HFF-Myc (cell line): ENCODE results near the gene RNGTT.
"Not testable (repeated sequence)": the region's sequence is repeated elsewhere in the genome, so short reads cannot be mapped to it uniquely, and the experiment has no call there.

ENCODE experiments used
- DNase-seq: peaks from one replicate; pipeline ENCODE4 v3.0.0-alpha.2; 2011; ENCODE audit warnings: low read depth; ENCODE audit errors: extremely low read depth
- H3K4me3 ChIP-seq: replicated peaks from 2 replicates; pipeline ENCODE4 v1.5.1; 2011; ENCODE audit warnings: low read depth, mild to moderate bottlenecking, control low read depth, low read length
- TF ChIP-seq, protein P1 (sequence below): IDR thresholded peaks from 2 replicates; pipeline ENCODE4 v1.5.1; 2012; ENCODE audit warnings: mild to moderate bottlenecking, low read depth, low read length, control low read depth; ENCODE audit errors: missing control alignments

The RNGTT gene

DNA sequence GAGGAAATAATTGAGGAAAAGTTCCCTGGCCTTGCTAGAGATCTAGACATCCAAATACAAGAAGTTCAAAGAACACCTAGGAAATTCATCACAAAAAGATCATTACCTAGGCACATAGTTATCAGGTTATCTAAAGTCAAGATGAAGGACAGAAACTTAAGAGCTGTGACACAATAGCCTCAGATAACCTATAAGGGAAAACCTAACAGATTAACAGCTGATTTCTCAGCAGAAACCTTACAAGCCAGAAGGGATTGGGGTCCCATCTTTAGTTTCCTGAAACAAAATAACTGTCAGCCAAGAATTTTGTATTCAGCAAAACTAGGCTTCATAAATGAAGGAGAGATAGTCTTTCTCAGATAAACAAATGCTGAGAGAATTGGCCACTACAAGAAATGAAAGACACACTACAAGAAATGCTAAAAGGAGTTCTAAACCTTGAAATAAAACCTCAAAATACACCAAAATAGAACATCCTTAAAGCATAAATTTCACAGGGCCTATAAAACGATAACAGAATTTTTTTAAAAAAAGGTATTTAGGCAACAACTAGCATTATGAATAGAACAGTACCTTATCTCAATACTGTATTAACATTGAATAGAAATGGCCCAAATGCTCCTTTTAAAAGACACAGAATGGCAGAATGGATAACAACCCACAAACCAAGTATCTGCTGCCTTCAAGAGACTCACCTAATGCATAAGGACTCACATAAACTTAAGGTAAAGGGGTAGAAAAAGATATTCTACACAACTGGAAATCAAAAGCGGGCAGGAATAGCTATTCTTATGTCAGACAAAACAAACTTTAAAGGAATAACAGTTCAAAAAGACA is 9.7 kb downstream of the RNGTT start:
- H3K4me3 ChIP-seq, result no peak overlapping the region
- no peak for DNase-seq
- TF ChIP-seq, protein P1, sequence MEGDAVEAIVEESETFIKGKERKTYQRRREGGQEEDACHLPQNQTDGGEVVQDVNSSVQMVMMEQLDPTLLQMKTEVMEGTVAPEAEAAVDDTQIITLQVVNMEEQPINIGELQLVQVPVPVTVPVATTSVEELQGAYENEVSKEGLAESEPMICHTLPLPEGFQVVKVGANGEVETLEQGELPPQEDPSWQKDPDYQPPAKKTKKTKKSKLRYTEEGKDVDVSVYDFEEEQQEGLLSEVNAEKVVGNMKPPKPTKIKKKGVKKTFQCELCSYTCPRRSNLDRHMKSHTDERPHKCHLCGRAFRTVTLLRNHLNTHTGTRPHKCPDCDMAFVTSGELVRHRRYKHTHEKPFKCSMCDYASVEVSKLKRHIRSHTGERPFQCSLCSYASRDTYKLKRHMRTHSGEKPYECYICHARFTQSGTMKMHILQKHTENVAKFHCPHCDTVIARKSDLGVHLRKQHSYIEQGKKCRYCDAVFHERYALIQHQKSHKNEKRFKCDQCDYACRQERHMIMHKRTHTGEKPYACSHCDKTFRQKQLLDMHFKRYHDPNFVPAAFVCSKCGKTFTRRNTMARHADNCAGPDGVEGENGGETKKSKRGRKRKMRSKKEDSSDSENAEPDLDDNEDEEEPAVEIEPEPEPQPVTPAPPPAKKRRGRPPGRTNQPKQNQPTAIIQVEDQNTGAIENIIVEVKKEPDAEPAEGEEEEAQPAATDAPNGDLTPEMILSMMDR, result no peak

DNA sequence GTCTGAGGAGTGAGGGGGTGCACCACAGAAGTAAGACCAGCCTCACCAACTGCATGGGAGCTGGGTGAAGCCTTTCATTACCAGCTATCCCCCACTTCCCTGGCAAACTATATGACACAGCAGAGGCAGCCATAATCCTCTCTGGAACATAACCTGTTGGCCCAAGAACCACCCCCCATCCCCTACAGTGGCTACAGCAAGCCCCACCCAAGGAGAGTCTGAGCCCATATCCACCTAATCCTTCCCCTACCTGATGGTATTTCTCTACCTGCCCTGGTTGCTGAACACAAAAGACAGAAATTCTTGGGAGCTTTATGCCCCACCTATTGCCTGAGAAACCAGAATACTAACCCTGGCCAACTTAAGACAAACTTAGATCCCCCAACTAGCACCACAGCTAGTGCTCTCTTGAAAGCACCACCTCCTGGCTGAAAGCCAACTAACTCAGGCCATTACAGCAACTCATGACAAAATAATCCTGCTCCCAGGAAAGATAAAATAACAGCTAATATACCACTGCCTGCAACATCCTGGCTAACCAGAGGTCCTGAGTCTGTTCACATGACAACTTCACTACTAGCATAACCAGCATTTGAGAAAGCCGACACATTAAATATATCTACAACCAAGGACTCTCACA is 11.2 kb downstream of the RNGTT start:
- H3K4me3 ChIP-seq, result no peak overlapping the region
- TF ChIP-seq, protein P1, result no peak
- peak; percentile 12 for DNase-seq

DNA sequence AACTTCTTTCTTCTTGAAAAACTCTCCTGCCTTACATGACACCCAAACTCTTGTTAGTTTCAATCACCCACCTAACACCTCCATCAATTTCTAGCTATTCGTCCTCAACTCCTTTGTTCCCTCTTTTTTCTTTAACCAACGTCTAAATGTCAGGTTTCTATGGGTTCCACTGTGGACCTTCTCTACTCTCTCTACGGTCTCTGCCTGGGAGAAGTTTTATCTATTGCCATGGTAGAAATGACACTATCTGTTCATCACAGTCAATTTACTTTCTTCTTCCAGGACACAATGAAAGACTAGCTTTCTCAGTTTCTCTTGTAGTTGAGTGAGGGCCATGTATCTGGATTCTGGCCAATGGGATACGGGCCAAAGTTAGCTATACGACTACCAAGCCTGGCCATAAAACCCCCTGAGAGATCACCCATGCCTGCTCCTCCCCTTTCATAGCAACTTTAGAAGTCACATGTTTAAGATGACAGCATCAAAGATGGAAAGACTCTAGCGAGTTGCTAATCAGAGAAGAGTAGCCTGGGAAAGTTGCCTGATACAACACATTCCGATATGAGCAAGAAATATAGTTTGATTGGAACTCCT is 17.9 kb downstream of the RNGTT start:
- H3K4me3 ChIP-seq, result no peak overlapping the region
- DNase-seq, result no peak
- TF ChIP-seq, protein P1, result no peak

DNA sequence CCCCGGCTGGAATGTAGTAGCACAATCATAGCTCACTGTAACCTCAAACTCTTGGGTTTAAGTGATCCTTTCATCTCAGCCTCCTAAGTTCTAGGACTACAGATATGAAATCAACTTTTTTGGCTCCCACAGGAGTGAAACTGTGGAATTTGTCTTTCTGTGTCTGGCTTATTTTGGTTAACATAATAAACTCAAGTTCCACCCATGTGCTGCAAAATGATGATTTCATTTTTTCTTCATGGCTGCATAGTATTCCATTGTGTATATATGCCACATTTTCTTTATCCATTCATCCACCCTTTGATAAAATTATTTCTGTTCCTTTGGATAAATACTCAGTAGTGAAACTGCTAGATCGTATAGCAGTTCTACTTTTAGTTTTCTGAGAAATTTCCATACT is 29.9 kb downstream of the RNGTT start:
- TF ChIP-seq, protein P1, result no peak
- no peak overlapping the region for H3K4me3 ChIP-seq
- no peak for DNase-seq

DNA sequence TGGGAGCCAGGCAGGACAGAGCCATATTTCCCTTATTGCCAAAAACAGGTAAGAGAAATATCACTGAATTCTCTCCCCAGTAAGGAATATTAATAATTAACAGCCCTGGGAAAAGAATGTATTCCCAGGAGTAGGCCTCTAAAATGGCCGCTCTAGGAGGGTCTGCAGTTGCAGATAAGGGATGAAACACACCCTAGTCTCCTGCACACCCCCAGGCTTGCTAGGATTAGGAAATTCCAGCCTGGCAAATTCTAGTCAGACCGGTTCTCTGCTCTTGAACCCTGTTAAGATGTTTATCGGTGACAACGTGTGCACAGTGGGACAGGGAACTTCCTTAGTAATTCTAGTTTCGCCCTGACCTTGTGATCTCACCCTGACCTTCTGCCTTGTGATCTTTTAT is 31.4 kb downstream of the RNGTT start:
- not testable (repeated sequence) for DNase-seq, H3K4me3 ChIP-seq

DNA sequence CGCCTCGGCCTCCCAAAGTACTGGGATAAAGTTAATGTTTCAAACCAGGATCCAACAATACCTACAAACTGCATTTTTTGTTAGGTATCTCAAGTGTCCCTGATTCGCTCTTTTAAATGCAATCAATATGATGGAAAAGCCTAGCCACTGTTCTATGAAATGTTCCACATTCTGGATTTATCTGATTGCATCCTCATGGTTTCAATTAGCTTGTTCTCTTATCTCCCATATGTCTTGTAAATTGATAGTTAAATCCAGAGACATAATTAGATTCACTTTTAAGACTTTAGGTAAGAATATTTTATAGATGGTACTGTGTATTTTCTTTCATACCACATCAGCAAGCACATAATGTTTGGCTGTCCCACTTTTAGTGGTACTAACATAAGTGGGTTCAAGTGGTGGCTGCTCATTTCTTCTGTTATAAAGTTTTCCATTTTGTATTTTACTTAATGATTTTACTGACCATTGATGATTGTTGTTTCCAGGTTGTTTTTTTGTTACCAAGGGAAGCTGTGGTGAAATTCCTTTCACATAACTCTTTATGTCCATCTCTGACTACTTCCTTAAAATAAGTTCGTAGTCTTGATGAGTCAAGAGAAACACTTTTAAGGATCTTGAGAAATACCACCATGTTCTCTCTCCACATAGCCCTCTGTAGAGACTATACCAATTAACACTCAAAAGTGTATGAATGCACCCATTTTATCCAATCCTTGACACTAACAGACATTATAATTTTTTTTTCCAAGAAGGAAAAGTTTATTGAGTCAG is 40.5 kb downstream of the RNGTT start:
- DNase-seq, result no peak
- TF ChIP-seq, protein P1, result no peak
- H3K4me3 ChIP-seq, result no peak overlapping the region
